Activated CD4-positive, alpha-beta memory T cell treated with anti-CD3 and anti-CD28 coated beads for 36 hours (primary cell): ENCODE results near the gene EVI5L. TPM values are rescaled to one million over a fixed set of nuclear protein-coding genes. Genes with fewer than 3 reads are reported as not detected.

ENCODE experiments used
- CTCF ChIA-PET: fragments of 350-600 bp; sonication (Branson Sonifier 250); formaldehyde crosslinking; loops from one replicate; lab custom pipeline; 2021; ENCODE audit warnings: antibody characterized with exemption, inconsistent platforms; lab: Charles Lee
- POLR2A ChIA-PET: fragments of 350-600 bp; sonication (Branson Sonifier 250); formaldehyde crosslinking; loops from one replicate; lab custom pipeline; 2021; ENCODE audit warnings: antibody characterized with exemption; lab: Charles Lee
- DNase-seq: peaks from one replicate; pipeline ENCODE4 v3.0.0-alpha.2; 2020
- H3K27ac Mint-ChIP-seq: one replicate; pipeline ENCODE4 v1.8.0; 2021; ENCODE audit warnings: mixed read lengths
- H3K27me3 Mint-ChIP-seq: one replicate; pipeline ENCODE4 v1.8.0; 2021; ENCODE audit warnings: mixed read lengths
- H3K36me3 Mint-ChIP-seq: one replicate; pipeline ENCODE4 v1.8.0; 2021; ENCODE audit warnings: mixed read lengths
- H3K4me1 Mint-ChIP-seq: one replicate; pipeline ENCODE4 v1.8.0; 2021; ENCODE audit warnings: low read depth, mixed read lengths
- H3K4me3 Mint-ChIP-seq: one replicate; pipeline ENCODE4 v1.8.0; 2021; ENCODE audit warnings: mild to moderate bottlenecking, mixed read lengths
- H3K9me3 Mint-ChIP-seq: one replicate; pipeline ENCODE4 v1.8.0; 2021; ENCODE audit warnings: mixed read lengths
- intact Hi-C: fragments of 100-400 bp; cut with micrococcal nuclease; formaldehyde crosslinking; loops from one replicate; pipeline ENCODE4 v1.15.1; 2023
- total RNA-seq, 2 experiments: library from RNA; stranded (reverse); gene quantifications; one replicate each; pipeline ENCODE4 v1.2.3, GENCODE V29; 2021

Gene EVI5L
- total RNA-seq, 2 experiments from 2014 or later: 5.0 to 5.6 TPM

GRCh38 chr19:7817801-7818200, 12.2 kb upstream of the EVI5L start:
- ChIA-PET POLR2A (interaction anchor here (1.0 kb wide), 1 partner anchor 8 kb away, joined by 3 read pairs; no protein-coding TSS in a partner anchor), CTCF (interaction anchor here (0.7 to 1.3 kb wide), 4 partner anchors 18 to 137 kb away, joined by 3 to 4 read pairs (median 3); partner anchors contain the start of gene TRAPPC5)
- intact Hi-C loops: no loop called here
- Mint-ChIP-seq H3K27me3 (peaks cover 36% of the 10 kb centered on the region), H3K9me3 (peaks cover 8% of the 10 kb centered on the region), H3K36me3 (peaks cover 4% of the 10 kb centered on the region), H3K27ac (no peak overlapping the region), H3K4me1 (peaks cover 14% of the 10 kb centered on the region), H3K4me3 (no peak overlapping the region)
- no peak for DNase-seq

- H3K36me3 Mint-ChIP-seq: peaks cover 2% of the 10 kb centered on the region
- POLR2A ChIA-PET: no interaction called here
- DNase-seq: no peak
- intact Hi-C loops: no loop called here
- H3K27me3 Mint-ChIP-seq: peaks cover 39% of the 10 kb centered on the region
- CTCF ChIA-PET: interaction anchor here (1.0 kb wide), 1 partner anchor 18 kb away, joined by 4 read pairs; no protein-coding TSS in a partner anchor
- H3K27ac Mint-ChIP-seq: no peak overlapping the region
- peaks cover 8% of the 10 kb centered on the region for H3K9me3 Mint-ChIP-seq
- H3K4me1 Mint-ChIP-seq: peaks cover 14% of the 10 kb centered on the region
- no peak overlapping the region for H3K4me3 Mint-ChIP-seq
These were observed 11.2 kb upstream of the EVI5L start for GRCh38 chr19:7818806-7819205.

GRCh38 chr19:7819337-7819736, 10.7 kb upstream of the EVI5L start:
- Mint-ChIP-seq H3K9me3 (peaks cover 8% of the 10 kb centered on the region), H3K4me3 (no peak overlapping the region), H3K4me1 (peaks cover 14% of the 10 kb centered on the region), H3K27ac (no peak overlapping the region), H3K27me3 (peaks cover 38% of the 10 kb centered on the region), H3K36me3 (peaks cover 2% of the 10 kb centered on the region)
- intact Hi-C loops: no loop called here
- no peak for DNase-seq
- CTCF ChIA-PET: interaction anchor here (0.6 to 1.0 kb wide), 2 partner anchors 19 to 171 kb away, joined by 3 to 4 read pairs; no protein-coding TSS in a partner anchor
- POLR2A ChIA-PET: interaction anchor here (0.6 kb wide), 1 partner anchor 64 kb away, joined by 3 read pairs; no protein-coding TSS in a partner anchor

- DNase-seq: no peak
- H3K4me1 Mint-ChIP-seq: peaks cover 4% of the 10 kb centered on the region
- no peak overlapping the region for H3K27ac Mint-ChIP-seq
- H3K36me3 Mint-ChIP-seq: peaks cover 2% of the 10 kb centered on the region
- POLR2A ChIA-PET: no interaction called here
- H3K27me3 Mint-ChIP-seq: peaks cover 35% of the 10 kb centered on the region
- intact Hi-C loops: no loop called here
- CTCF ChIA-PET: interaction anchor here (1.0 to 1.1 kb wide), 2 partner anchors 32 to 252 kb away, joined by 3 to 5 read pairs; no protein-coding TSS in a partner anchor
- no peak overlapping the region for H3K4me3 Mint-ChIP-seq
- H3K9me3 Mint-ChIP-seq: peaks cover 8% of the 10 kb centered on the region
These were observed 9.4 kb upstream of the EVI5L start for GRCh38 chr19:7820588-7820987.

GRCh38 chr19:7822910-7823515, 7.0 kb upstream of the EVI5L start:
- ChIA-PET POLR2A (no interaction called here), CTCF (no interaction called here)
- H3K4me1 Mint-ChIP-seq: no peaks in the 10 kb centered on the region
- no peaks in the 10 kb centered on the region for H3K36me3 Mint-ChIP-seq
- peaks cover 31% of the 10 kb centered on the region for H3K27me3 Mint-ChIP-seq
- no peak for DNase-seq
- no peak overlapping the region for H3K4me3 Mint-ChIP-seq
- intact Hi-C loops: no loop called here
- H3K9me3 Mint-ChIP-seq: peaks cover under 1% of the 10 kb centered on the region
- H3K27ac Mint-ChIP-seq: no peak overlapping the region

GRCh38 chr19:7823686-7824301, 6.2 kb upstream of the EVI5L start:
- H3K9me3 Mint-ChIP-seq: no peaks in the 10 kb centered on the region
- no peak overlapping the region for H3K27ac Mint-ChIP-seq
- intact Hi-C loops: no loop called here
- CTCF ChIA-PET: no interaction called here
- peaks cover 30% of the 10 kb centered on the region for H3K27me3 Mint-ChIP-seq
- no peak overlapping the region for H3K4me3 Mint-ChIP-seq
- H3K36me3 Mint-ChIP-seq: no peaks in the 10 kb centered on the region
- POLR2A ChIA-PET: no interaction called here
- H3K4me1 Mint-ChIP-seq: no peaks in the 10 kb centered on the region
- no peak for DNase-seq

GRCh38 chr19:7829166-7829520, 875 bp upstream of the EVI5L start:
- peaks cover 3% of the 10 kb centered on the region for H3K27me3 Mint-ChIP-seq
- H3K4me1 Mint-ChIP-seq: peaks cover 17% of the 10 kb centered on the region
- CTCF ChIA-PET: interaction anchor here (1.2 to 1.5 kb wide), 3 partner anchors 40 to 462 kb away, joined by 3 to 7 read pairs (median 5); no protein-coding TSS in a partner anchor
- POLR2A ChIA-PET: interaction anchor here (1.0 kb wide), 1 partner anchor 200 kb away, joined by 3 read pairs; the partner anchor contains the start of genes PET100 and XAB2
- no peak for DNase-seq
- intact Hi-C loops: loop anchor here (1.0 to 2.0 kb wide), 3 partner anchors 22 to 91 kb away; partner anchors contain the start of gene SNAPC2
- no peaks in the 10 kb centered on the region for H3K36me3 Mint-ChIP-seq
- H3K9me3 Mint-ChIP-seq: no peaks in the 10 kb centered on the region
- H3K4me3 Mint-ChIP-seq: peak overlapping the region; percentile 81
- H3K27ac Mint-ChIP-seq: peak overlapping the region; percentile 55

- Mint-ChIP-seq H3K36me3 (no peaks in the 10 kb centered on the region), H3K9me3 (no peaks in the 10 kb centered on the region), H3K4me3 (peak overlapping the region; percentile 76), H3K27me3 (peaks cover 3% of the 10 kb centered on the region), H3K27ac (no peak overlapping the region), H3K4me1 (peaks cover 17% of the 10 kb centered on the region)
- ChIA-PET CTCF (interaction anchor here (2.7 kb wide), 1 partner anchor 39 kb away, joined by 12 read pairs; no protein-coding TSS in a partner anchor), POLR2A (no interaction called here)
- intact Hi-C loops: no loop called here
- DNase-seq: no peak
These were observed 304 bp downstream of the EVI5L start for GRCh38 chr19:7830272-7830771.

GRCh38 chr19:7830823-7831222, 805 bp downstream of the EVI5L start:
- no peak for DNase-seq
- H3K36me3 Mint-ChIP-seq: no peaks in the 10 kb centered on the region
- intact Hi-C loops: no loop called here
- no peaks in the 10 kb centered on the region for H3K9me3 Mint-ChIP-seq
- H3K4me3 Mint-ChIP-seq: peak overlapping the region; percentile 76
- H3K4me1 Mint-ChIP-seq: peaks cover 17% of the 10 kb centered on the region
- ChIA-PET CTCF (interaction anchor here (1.0 to 2.7 kb wide), 2 partner anchors 38 to 150 kb away, joined by 5 to 12 read pairs; partner anchors contain the start of gene TRAPPC5), POLR2A (no interaction called here)
- no peak overlapping the region for H3K27ac Mint-ChIP-seq
- H3K27me3 Mint-ChIP-seq: peaks cover 3% of the 10 kb centered on the region

- POLR2A ChIA-PET: no interaction called here
- Mint-ChIP-seq H3K27me3 (peaks cover 3% of the 10 kb centered on the region), H3K9me3 (no peaks in the 10 kb centered on the region), H3K4me3 (peak overlapping the region; percentile 76), H3K36me3 (no peaks in the 10 kb centered on the region), H3K4me1 (peaks cover 17% of the 10 kb centered on the region), H3K27ac (no peak overlapping the region)
- CTCF ChIA-PET: interaction anchor here (1.0 to 2.7 kb wide), 3 partner anchors 31 to 150 kb away, joined by 5 to 12 read pairs (median 5); partner anchors contain the start of gene TRAPPC5
- no peak for DNase-seq
- intact Hi-C loops: no loop called here
These were observed 1.4 kb downstream of the EVI5L start for GRCh38 chr19:7831452-7831851.

- Mint-ChIP-seq H3K4me1 (peaks cover 17% of the 10 kb centered on the region), H3K27me3 (no peaks in the 10 kb centered on the region), H3K27ac (no peak overlapping the region), H3K36me3 (no peaks in the 10 kb centered on the region), H3K4me3 (peak overlapping the region; percentile 76), H3K9me3 (no peaks in the 10 kb centered on the region)
- no peak for DNase-seq
- intact Hi-C loops: no loop called here
- POLR2A ChIA-PET: no interaction called here
- CTCF ChIA-PET: interaction anchor here (2.0 to 2.7 kb wide), 2 partner anchors 32 to 37 kb away, joined by 5 to 12 read pairs; no protein-coding TSS in a partner anchor
These were observed 2.0 kb downstream of the EVI5L start for GRCh38 chr19:7832009-7832408.

- intact Hi-C loops: no loop called here
- H3K9me3 Mint-ChIP-seq: no peaks in the 10 kb centered on the region
- H3K27ac Mint-ChIP-seq: no peak overlapping the region
- no peaks in the 10 kb centered on the region for H3K27me3 Mint-ChIP-seq
- no peaks in the 10 kb centered on the region for H3K36me3 Mint-ChIP-seq
- H3K4me1 Mint-ChIP-seq: peaks cover 17% of the 10 kb centered on the region
- no peak for DNase-seq
- no peak overlapping the region for H3K4me3 Mint-ChIP-seq
- CTCF ChIA-PET: interaction anchor here (2.0 to 2.7 kb wide), 2 partner anchors 33 to 36 kb away, joined by 5 to 12 read pairs; no protein-coding TSS in a partner anchor
- POLR2A ChIA-PET: no interaction called here
These were observed 2.8 kb downstream of the EVI5L start for GRCh38 chr19:7832781-7833180.
